H1 (cell line): ENCODE measurements around the gene NCAPD3. TPM values are rescaled to one million over a fixed set of nuclear protein-coding genes. Genes with fewer than 3 reads are reported as not detected.

ENCODE experiments used
- CTCF ChIA-PET: fragments of 300-600 bp; sonication (Branson Sonifier 250); formaldehyde crosslinking; loops from one replicate; lab custom pipeline; 2021; ENCODE audit not compliant: partially characterized antibody; lab: Charles Lee
- POLR2A ChIA-PET: fragments of 300-600 bp; sonication (Branson Sonifier 250); formaldehyde crosslinking; loops from one replicate; lab custom pipeline; 2021; ENCODE audit warnings: inconsistent platforms; ENCODE audit not compliant: partially characterized antibody; lab: Charles Lee
- DNase-seq, 2 experiments: peaks; one replicate each; pipeline versions ENCODE4 v3.0.0 to v3.0.0-alpha.2; 2010 to 2022; ENCODE audit warnings: low spot score in 2 of 2, low read depth in 1 of 2, mixed read lengths in 1 of 2
- FAIRE-seq: peaks from 2 replicates; lab custom pipeline; 2011; peaks lifted over from hg19 to GRCh38; lab: Jason Lieb, UNC
- H2AFZ ChIP-seq: 2 replicates; pipeline ENCODE4 v1.8.1; 2012; ENCODE audit warnings: low read length, inconsistent platforms
- H2AK5ac ChIP-seq: 2 replicates; pipeline ENCODE4 v1.6.1; 2013; ENCODE audit warnings: low read depth, low read length
- H2BK120ac ChIP-seq: replicated peaks from 2 replicates; pipeline ENCODE3; 2013; ENCODE audit warnings: low read depth, low read length, inconsistent platforms
- H2BK12ac ChIP-seq: 2 replicates; pipeline ENCODE4 v1.6.1; 2013; ENCODE audit warnings: low read depth, low read length
- H2BK15ac ChIP-seq: 2 replicates; pipeline ENCODE4 v1.6.1; 2013; ENCODE audit warnings: low read length
- H2BK20ac ChIP-seq: 2 replicates; pipeline ENCODE4 v1.6.1; 2013; ENCODE audit warnings: low read length
- H2BK5ac ChIP-seq: 2 replicates; pipeline ENCODE4 v1.6.1; 2013; ENCODE audit warnings: low read depth, low read length
- H3K14ac ChIP-seq: 2 replicates; pipeline ENCODE4 v1.6.1; 2013; ENCODE audit warnings: inconsistent platforms; ENCODE audit not compliant: insufficient read length
- H3K18ac ChIP-seq: 2 replicates; pipeline ENCODE4 v1.6.1; 2013; ENCODE audit warnings: low read length; ENCODE audit errors: extremely low read depth
- H3K23ac ChIP-seq: 2 replicates; pipeline ENCODE4 v1.6.1; 2013; ENCODE audit warnings: inconsistent platforms; ENCODE audit not compliant: insufficient read length
- H3K23me2 ChIP-seq: 2 replicates; pipeline ENCODE4 v1.6.1; 2013; ENCODE audit warnings: low read depth, low read length
- H3K27ac ChIP-seq: 2 replicates; pipeline ENCODE4 v1.6.1; 2011; ENCODE audit warnings: low read depth, low read length, inconsistent platforms
- H3K27me3 ChIP-seq, 4 experiments: replicated peaks in 1 of 4; 1 replicate in 1 of 4; 2 replicates in 3 of 4; pipeline versions ENCODE4 v1.6.1 to v1.8.1; 2011 to 2013; ENCODE audit warnings: low read length in 3 of 4, mild to moderate bottlenecking in 3 of 4, inconsistent platforms in 2 of 4, mixed read lengths in 2 of 4, moderate library complexity in 1 of 4; ENCODE audit not compliant: control insufficient read depth in 3 of 4, insufficient read depth in 3 of 4; ENCODE audit errors: extremely low read depth in 1 of 4
- H3K36me3 ChIP-seq, 4 experiments: 2 replicates each; pipeline versions ENCODE4 v1.6.1 to v1.8.1; 2011 to 2013; ENCODE audit warnings: mild to moderate bottlenecking in 4 of 4, low read length in 3 of 4, moderate library complexity in 2 of 4, control low read depth in 1 of 4, inconsistent platforms in 1 of 4; ENCODE audit not compliant: insufficient read depth in 4 of 4, control insufficient read depth in 2 of 4
- H3K4ac ChIP-seq: replicated peaks from 2 replicates; pipeline ENCODE3; 2013; ENCODE audit warnings: low read length, low read depth, mixed read lengths, inconsistent platforms; ENCODE audit not compliant: insufficient read length
- H3K4me1 ChIP-seq, 4 experiments: replicated peaks in 1 of 4; 1 replicate in 1 of 4; 2 replicates in 3 of 4; pipeline versions ENCODE4 v1.6.1 to v1.8.1; 2011 to 2013; ENCODE audit warnings: low read length in 3 of 4, inconsistent platforms in 2 of 4, mixed read lengths in 1 of 4; ENCODE audit not compliant: insufficient read depth in 4 of 4, control insufficient read depth in 3 of 4
- H3K4me2 ChIP-seq, 2 experiments: 2 replicates each; pipeline versions ENCODE4 v1.6.1 to v1.8.1; 2011 to 2013; ENCODE audit warnings: low read depth in 2 of 2, low read length in 2 of 2, control low read depth in 1 of 2, inconsistent platforms in 1 of 2, mild to moderate bottlenecking in 1 of 2; ENCODE audit not compliant: insufficient read depth in 1 of 2
- H3K4me3 ChIP-seq, 4 experiments: fragments of 200-600, 300-600 bp in 1 of 4; sonication (generic), shearing (Covaris generic), sonication (Bioruptor Twin) in 1 of 4; 2 replicates each; pipeline versions ENCODE4 v1.5.1 to v1.8.1; 2011 to 2016; ENCODE audit warnings: low read length in 4 of 4, low read depth in 3 of 4, control low read depth in 2 of 4, inconsistent platforms in 2 of 4, mild to moderate bottlenecking in 2 of 4, mixed read lengths in 1 of 4, moderate library complexity in 1 of 4; ENCODE audit not compliant: insufficient read depth in 2 of 4; ENCODE audit errors: extremely low read depth in 1 of 4
- H3K56ac ChIP-seq: replicated peaks from 2 replicates; pipeline ENCODE3; 2013; ENCODE audit warnings: low read depth, mild to moderate bottlenecking, mixed read lengths, low read length, inconsistent platforms; ENCODE audit not compliant: insufficient read length
- H3K79me1 ChIP-seq: 2 replicates; pipeline ENCODE4 v1.6.1; 2013; ENCODE audit warnings: low read depth, low read length, control low read depth
- H3K79me2 ChIP-seq, 2 experiments: 2 replicates each; pipeline versions ENCODE4 v1.6.1 to v1.8.1; 2012 to 2013; ENCODE audit warnings: low read length in 2 of 2, mild to moderate bottlenecking in 2 of 2, inconsistent platforms in 1 of 2; ENCODE audit not compliant: insufficient read depth in 2 of 2, control insufficient read depth in 1 of 2
- H3K9ac ChIP-seq, 4 experiments: replicated peaks in 1 of 4; 1 replicate in 1 of 4; 2 replicates in 3 of 4; pipeline versions ENCODE4 v1.6.1 to v1.8.1; 2011 to 2013; ENCODE audit warnings: low read depth in 3 of 4, low read length in 3 of 4, control low read depth in 2 of 4, mild to moderate bottlenecking in 2 of 4, moderate library complexity in 2 of 4, inconsistent platforms in 1 of 4; ENCODE audit errors: extremely low read depth in 1 of 4
- H3K9me3 ChIP-seq, 2 experiments: 2 replicates each; pipeline versions ENCODE4 v1.6.1 to v1.8.1; 2012 to 2013; ENCODE audit warnings: mild to moderate bottlenecking in 2 of 2, moderate library complexity in 2 of 2, control low read depth in 1 of 2, inconsistent platforms in 1 of 2, low read depth in 1 of 2, low read length in 1 of 2, mixed read lengths in 1 of 2; ENCODE audit not compliant: insufficient read depth in 2 of 2
- H4K20me1 ChIP-seq, 2 experiments: replicated peaks in 1 of 2; 2 replicates each; pipeline versions ENCODE3 to v1.8.1; 2011 to 2013; ENCODE audit warnings: inconsistent platforms in 2 of 2, low read length in 2 of 2, mild to moderate bottlenecking in 1 of 2; ENCODE audit not compliant: insufficient read depth in 2 of 2, control insufficient read depth in 1 of 2
- H4K5ac ChIP-seq: 2 replicates; pipeline ENCODE4 v1.6.1; 2013; ENCODE audit warnings: low read length, low read depth, mixed read lengths, inconsistent platforms; ENCODE audit not compliant: insufficient read length
- H4K8ac ChIP-seq: 2 replicates; pipeline ENCODE4 v1.8.0; 2013; ENCODE audit warnings: mild to moderate bottlenecking, moderate library complexity, low read length, inconsistent platforms; ENCODE audit not compliant: insufficient read depth; ENCODE audit errors: extremely low read depth
- H4K91ac ChIP-seq: replicated peaks from 2 replicates; pipeline ENCODE3; 2013; ENCODE audit warnings: low read length, mixed read lengths, inconsistent platforms; ENCODE audit not compliant: insufficient read length
- ASH2L ChIP-seq: fragments of 200-600, 300-600 bp; sonication (generic); IDR thresholded peaks from one replicate; pipeline ENCODE4 v1.7.1; 2017; ENCODE audit warnings: low read length
- ATF2 ChIP-seq: IDR thresholded peaks from 2 replicates; pipeline ENCODE4 v1.6.1; 2012; ENCODE audit warnings: low read length, inconsistent platforms
- ATF3 ChIP-seq: IDR thresholded peaks from 2 replicates; pipeline ENCODE4 v1.6.1; 2011; ENCODE audit warnings: low read depth, mild to moderate bottlenecking, low read length; ENCODE audit not compliant: insufficient read depth
- BACH1 ChIP-seq: IDR thresholded peaks from 2 replicates; pipeline ENCODE4 v1.6.1; 2012; ENCODE audit warnings: low read length, improper control_type of control experiment
- BCL11A ChIP-seq, 2 experiments: IDR thresholded peaks; one replicate each; pipeline ENCODE4 v1.6.1; 2011; ENCODE audit warnings: low read depth in 2 of 2, low read length in 2 of 2, mild to moderate bottlenecking in 2 of 2
- E2F6 ChIP-seq: IDR thresholded peaks from 2 replicates; pipeline ENCODE4 v1.6.1; 2012; ENCODE audit warnings: inconsistent platforms
- EGR1 ChIP-seq: IDR thresholded peaks from 2 replicates; pipeline ENCODE4 v1.6.1; 2011; ENCODE audit warnings: low read depth, low read length, borderline replicate concordance
- GTF2F1 ChIP-seq: IDR thresholded peaks from 2 replicates; pipeline ENCODE4 v1.6.1; 2012; ENCODE audit warnings: low read depth, low read length, improper control_type of control experiment, borderline replicate concordance
- MAX ChIP-seq: IDR thresholded peaks from 2 replicates; pipeline ENCODE4 v1.6.1; 2012; ENCODE audit warnings: inconsistent platforms
- POLR2A ChIP-seq, 2 experiments: IDR thresholded peaks; 1 replicate in 1 of 2; 2 replicates in 1 of 2; pipeline ENCODE4 v1.6.1; 2011; ENCODE audit warnings: low read depth in 2 of 2, low read length in 2 of 2, mild to moderate bottlenecking in 2 of 2; ENCODE audit errors: control extremely low read depth in 1 of 2
- POU5F1 ChIP-seq: IDR thresholded peaks from 2 replicates; pipeline ENCODE4 v1.6.1; 2011; ENCODE audit warnings: low read depth, mild to moderate bottlenecking, low read length, moderate library complexity
- TBP ChIP-seq: IDR thresholded peaks from 2 replicates; pipeline ENCODE4 v1.6.1; 2011; ENCODE audit warnings: low read depth, low read length, improper control_type of control experiment
- WGBS, 2 experiments: shearing (Covaris generic) in 1 of 2; methylation state at CpG; one replicate each; pipeline versions ENCODE4 v1.1.6 to v1.1.7; 2013 to 2015; ENCODE audit warnings: low lambda C conversion rate in 2 of 2, mixed read lengths in 2 of 2, inconsistent platforms in 1 of 2, low coverage in 1 of 2, missing lambda C conversion rate in 1 of 2; ENCODE audit not compliant: insufficient replicate concordance in 2 of 2, insufficient coverage in 1 of 2, insufficient read length in 1 of 2; ENCODE audit errors: extremely low coverage in 1 of 2, missing lambda C conversion rate in 1 of 2; 5-methylcytosine and 5-hydroxymethylcytosine counted together
- polyA plus RNA-seq, 7 experiments: library from polyadenylated mRNA; depleted of rRNA in 3 of 7; stranded (reverse) in 5 of 7; unstranded in 2 of 7; fragments of >200 nt in 5 of 7; fragments of 200-250 nt in 2 of 7; gene quantifications; 1 replicate in 5 of 7; 2 replicates in 1 of 7; 4 replicates in 1 of 7; pipeline versions ENCODE4 v1.2.1 to v1.2.3, GENCODE V29; 2011 to 2013; ENCODE audit warnings: missing spikeins in 2 of 7, mixed read lengths in 2 of 7
- total RNA-seq: library from RNA; stranded (reverse); fragmentation: NEBNext Ultra II Directional; extraction: Animal tissue kit (Norgen Biotek cat#: 25700); gene quantifications from 2 replicates; pipeline ENCODE4 v1.2.1, GENCODE V29; 2021

Gene NCAPD3
- total and polyA plus RNA-seq, 2 of the 8 experiments (the other 6 are each of a cell fraction or from before 2014, with no cell fraction given), result 26.5 to 55.2 TPM

- Histone ChIP-seq H2BK20ac (no peak overlapping the region), H3K79me2 (no peaks in the 10 kb centered on the region), H3K27me3 (no peaks in the 10 kb centered on the region), H3K9me3 (peaks cover 19 to 20% of the 10 kb centered on the region in 2 experiments), H3K14ac (no peak overlapping the region), H4K20me1 (no peaks in the 10 kb centered on the region), H3K79me1 (no peaks in the 10 kb centered on the region), H4K8ac (no peak overlapping the region), H3K27ac (no peak overlapping the region), H2BK12ac (no peak overlapping the region), H2BK15ac (no peak overlapping the region), H3K4me3 (no peak overlapping the region), H4K5ac (no peak overlapping the region), H2AFZ (no peak overlapping the region), H3K4ac (no peak overlapping the region), H3K4me2 (no peak overlapping the region), H4K91ac (no peak overlapping the region), H3K56ac (no peak overlapping the region), H2AK5ac (no peak overlapping the region), H3K36me3 (peaks cover 0 to 21% (median 5%) of the 10 kb centered on the region in 4 experiments; a peak in 4 of 8 replicates), H3K18ac (no peak overlapping the region), H2BK5ac (no peak overlapping the region), H3K9ac (no peak overlapping the region), H3K4me1 (no peaks in the 10 kb centered on the region), H3K23me2 (no peaks in the 10 kb centered on the region), H3K23ac (no peak overlapping the region), H2BK120ac (no peak overlapping the region)
- ChIA-PET CTCF (interaction anchor here (1.0 to 3.1 kb wide), 9 partner anchors 12 to 215 kb away, joined by 3 to 41 read pairs (median 6); no protein-coding TSS in a partner anchor), POLR2A (no interaction called here)
- 93% methylated on average over 6 of the region's 9 CpGs; no CpG with 5 or more reads in 1 of the 2 experiments for WGBS, 2 experiments
- DNase-seq (no peak), FAIRE-seq (no peak)
- TF ChIP-seq POLR2A (IDR thresholded peaks at IDR 0.05; ENCODE audit: control extremely low read depth in 1 of 2, low read depth in 2 of 2, low read length in 2 of 2) (no peak), GTF2F1 (no peak), POU5F1 (no peak), ATF3 (no peak), MAX (no peak), E2F6 (no peak), TBP (no peak), BACH1 (no peak), EGR1 (no peak), ASH2L (no peak), BCL11A (IDR thresholded peaks at IDR 0.05; ENCODE audit: low read depth in 2 of 2, low read length in 2 of 2) (no peak), ATF2 (no peak)
Measured at GRCh38 chr11:134138376-134138775, 85.4 kb downstream of the NCAPD3 start.
